Central memory CD8-positive, alpha-beta T cell (primary cell): ENCODE results near the gene SPATA4.
"Not testable (repeated sequence)": the region's sequence is repeated elsewhere in the genome, so short reads cannot be mapped to it uniquely, and the experiment has no call there.

Experiments used
- ATAC-seq: fragments of 150-1000 bp; cut with Tn5 transposase; replicated peaks from 2 replicates; pipeline ENCODE4 v1.10.0; 2022; ENCODE audit warnings: mild to moderate bottlenecking, moderate FRiP score, moderate number of reproducible peaks; ENCODE audit not compliant: poor library complexity, severe bottlenecking; ENCODE audit errors: extremely low read depth
- DNase-seq, 2 donors: peaks; one replicate each; pipeline ENCODE4 v3.0.0; 2021; ENCODE audit warnings: low spot score in 2 of 2
- H3K27ac Mint-ChIP-seq: one replicate; pipeline ENCODE4 v1.8.0; 2022; ENCODE audit warnings: low read depth, mild to moderate bottlenecking, moderate library complexity, mixed read lengths
- H3K27me3 Mint-ChIP-seq: one replicate; pipeline ENCODE4 v1.8.0; 2022; ENCODE audit warnings: mixed read lengths
- H3K36me3 Mint-ChIP-seq: one replicate; pipeline ENCODE4 v1.8.0; 2022; ENCODE audit warnings: mild to moderate bottlenecking, moderate library complexity, mixed read lengths; ENCODE audit not compliant: insufficient read depth
- H3K4me1 Mint-ChIP-seq: one replicate; pipeline ENCODE4 v1.8.0; 2022; ENCODE audit warnings: mixed read lengths
- H3K4me3 Mint-ChIP-seq: one replicate; pipeline ENCODE4 v1.8.0; 2022; ENCODE audit warnings: mild to moderate bottlenecking, moderate library complexity, mixed read lengths
- H3K9me3 Mint-ChIP-seq: one replicate; pipeline ENCODE4 v1.8.0; 2022; ENCODE audit warnings: mixed read lengths

SPATA4 gene

DNA sequence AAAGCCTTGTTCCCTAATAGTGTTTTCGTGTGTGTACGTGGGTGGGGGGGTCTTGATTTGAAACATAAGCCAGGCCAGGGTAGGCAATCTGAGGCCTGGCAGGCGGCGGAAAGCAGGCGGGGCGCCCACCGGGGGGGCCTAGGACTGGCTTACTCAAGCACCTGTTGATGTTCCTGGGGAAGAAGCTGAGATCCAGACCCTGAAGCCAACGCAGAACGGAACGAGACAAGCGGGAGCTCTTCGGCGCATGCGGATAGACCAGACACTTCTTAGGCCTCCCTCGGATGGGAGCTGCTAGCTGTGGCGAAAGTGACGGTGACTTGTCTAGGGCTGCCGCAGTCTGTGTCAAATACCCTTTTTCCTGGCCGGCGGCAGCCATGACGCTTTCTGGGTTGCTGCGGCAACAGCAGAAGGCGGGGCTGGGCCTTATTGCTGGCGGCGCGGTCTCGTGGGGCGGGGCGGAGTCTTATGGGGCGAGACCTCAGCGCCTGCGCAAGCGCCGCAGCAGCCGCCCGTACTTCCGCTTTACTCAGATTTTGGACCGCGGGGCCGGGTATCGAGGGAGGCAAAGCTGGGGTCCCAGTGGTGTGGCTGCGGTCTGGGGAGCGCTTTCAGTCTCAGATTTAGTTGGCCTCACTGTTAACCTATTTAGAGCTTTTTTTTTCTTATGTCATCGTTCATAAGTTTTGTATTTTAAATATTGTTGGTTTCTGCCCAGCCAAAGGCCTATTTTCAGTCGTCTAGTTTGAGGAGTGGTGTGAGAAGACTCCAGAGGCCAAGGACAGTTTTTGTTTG is at the start of gene SPATA4:
Gene SPATA4 (minus strand): TSS at position 402 of the 795 bp plus-strand sequence. CDS start 23 bp downstream, at position 379.
- peak; percentile 87 to 90 for DNase-seq
- peak within 1 kb of the TSS; percentile 83 for H3K4me3 Mint-ChIP-seq
- peaks cover 12% of the 10 kb centered on the region for H3K4me1 Mint-ChIP-seq
- peak; percentile 91 for ATAC-seq
- peaks cover 37% of the 10 kb centered on the region for H3K27me3 Mint-ChIP-seq
- H3K36me3 Mint-ChIP-seq: peaks cover 3% of the 10 kb centered on the region
- no peaks in the 10 kb centered on the region for H3K9me3 Mint-ChIP-seq
- peak within 1 kb of the TSS; percentile 98 for H3K27ac Mint-ChIP-seq

DNA sequence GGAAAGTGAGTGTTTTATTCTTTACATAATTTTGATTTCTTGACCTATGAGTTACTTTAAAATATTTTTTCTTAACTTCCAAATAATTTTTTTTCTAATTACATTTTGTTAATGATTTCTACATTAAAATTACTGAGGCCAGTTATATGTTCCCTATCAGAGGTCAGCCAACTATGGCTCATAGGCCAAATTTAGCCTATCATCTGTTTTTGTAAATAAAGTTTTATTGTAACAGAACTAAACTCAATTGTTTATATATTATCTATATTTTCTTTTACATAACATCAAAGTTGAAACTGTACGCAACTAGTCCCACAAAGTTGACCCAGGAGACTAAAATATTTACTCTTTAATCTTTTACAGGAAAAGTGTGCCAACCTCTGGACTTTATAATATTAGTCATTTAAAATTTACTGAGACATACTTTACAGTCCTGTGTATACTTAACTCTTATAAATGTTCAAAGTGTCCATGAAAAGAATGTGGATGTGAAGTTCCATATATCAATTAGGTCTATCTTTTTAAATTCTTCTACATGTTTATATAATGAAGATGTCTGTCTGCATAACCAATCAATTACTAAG is 47.5 kb upstream of the SPATA4 start:
- peaks cover 27% of the 10 kb centered on the region for H3K27me3 Mint-ChIP-seq
- ATAC-seq: no peak
- H3K36me3 Mint-ChIP-seq: peaks cover 1% of the 10 kb centered on the region
- no peaks in the 10 kb centered on the region for H3K4me1 Mint-ChIP-seq
- no peak overlapping the region for H3K4me3 Mint-ChIP-seq
- no peak for DNase-seq
- no peak overlapping the region for H3K27ac Mint-ChIP-seq
- no peaks in the 10 kb centered on the region for H3K9me3 Mint-ChIP-seq

DNA sequence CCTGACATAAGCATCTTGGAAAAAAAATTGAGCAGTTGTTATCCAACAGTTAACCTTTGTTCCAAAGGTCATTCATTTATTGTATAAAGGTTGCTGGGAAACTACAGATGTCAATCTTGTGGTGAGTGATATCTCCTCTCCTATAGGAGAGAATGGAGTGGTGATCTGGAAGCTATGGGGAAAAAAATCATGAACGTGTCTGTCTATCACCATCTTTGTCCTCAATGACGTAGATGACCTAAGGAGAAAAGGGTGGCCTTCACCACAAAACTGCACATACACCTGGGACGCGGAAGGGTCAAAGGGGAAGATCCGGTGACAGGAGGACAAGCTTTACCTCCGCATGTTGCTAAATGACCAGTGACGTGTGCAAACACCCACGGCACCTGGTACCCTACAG is 46.3 kb upstream of the SPATA4 start:
- H3K4me1 Mint-ChIP-seq: no peaks in the 10 kb centered on the region
- no peaks in the 10 kb centered on the region for H3K9me3 Mint-ChIP-seq
- H3K4me3 Mint-ChIP-seq: no peak overlapping the region
- H3K27ac Mint-ChIP-seq: no peak overlapping the region
- DNase-seq (no peak), ATAC-seq (no peak)
- H3K27me3 Mint-ChIP-seq: peaks cover 30% of the 10 kb centered on the region
- H3K36me3 Mint-ChIP-seq: peaks cover 1% of the 10 kb centered on the region

DNA sequence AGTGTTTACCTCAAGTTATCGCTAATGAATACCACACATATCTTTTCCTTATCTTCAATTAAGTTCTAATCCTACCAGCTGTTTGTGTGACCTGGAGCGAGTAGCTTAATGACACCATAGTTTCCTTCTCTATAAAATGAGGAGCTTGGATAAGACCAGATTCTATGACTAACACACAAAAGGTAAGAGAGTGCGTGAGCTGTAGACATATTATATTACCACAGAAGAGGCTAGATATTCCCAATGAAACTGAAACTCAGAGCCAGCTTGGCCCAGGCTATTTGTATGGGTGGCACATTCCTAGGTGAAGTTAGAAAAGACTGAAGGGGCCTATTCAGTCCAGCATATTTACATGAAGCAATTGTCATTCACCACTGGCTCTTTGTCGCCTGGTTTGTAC is 43.4 kb upstream of the SPATA4 start:
- no peak for DNase-seq
- Mint-ChIP-seq H3K9me3 (no peaks in the 10 kb centered on the region), H3K27ac (no peak overlapping the region), H3K27me3 (peaks cover 33% of the 10 kb centered on the region), H3K4me1 (no peaks in the 10 kb centered on the region), H3K36me3 (peaks cover 1% of the 10 kb centered on the region), H3K4me3 (no peak overlapping the region)
- no peak for ATAC-seq

GRCh38 chr4:176238157-176238610 is 42.8 kb upstream of the SPATA4 start:
- Mint-ChIP-seq H3K27ac (no peak overlapping the region), H3K27me3 (peaks cover 39% of the 10 kb centered on the region), H3K9me3 (no peaks in the 10 kb centered on the region), H3K36me3 (peaks cover 1% of the 10 kb centered on the region), H3K4me3 (no peak overlapping the region), H3K4me1 (no peaks in the 10 kb centered on the region)
- ATAC-seq (no peak), DNase-seq (no peak)

DNA sequence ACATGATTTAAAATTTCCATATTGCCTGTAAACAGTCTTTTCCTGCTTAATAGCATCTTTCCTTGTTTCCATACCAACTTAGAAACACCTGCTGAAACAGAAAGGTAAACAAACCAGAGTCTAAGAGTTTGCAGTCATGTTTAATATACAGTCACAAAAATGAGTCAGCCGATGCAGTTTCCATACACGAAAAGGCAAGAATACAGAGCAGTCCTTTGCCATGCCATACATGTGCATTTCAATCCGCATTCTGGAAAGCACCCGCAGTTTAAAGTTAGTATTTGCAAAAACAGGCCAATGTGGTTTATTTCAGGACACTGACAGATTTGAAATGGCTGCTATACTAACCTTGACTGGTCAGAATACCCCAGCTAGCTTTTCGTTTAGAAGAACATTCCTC is 41.6 kb upstream of the SPATA4 start:
- ATAC-seq (no peak), DNase-seq (no peak)
- Mint-ChIP-seq H3K4me1 (no peaks in the 10 kb centered on the region), H3K4me3 (no peak overlapping the region), H3K36me3 (peaks cover 1% of the 10 kb centered on the region), H3K9me3 (no peaks in the 10 kb centered on the region), H3K27me3 (peaks cover 51% of the 10 kb centered on the region), H3K27ac (no peak overlapping the region)

GRCh38 chr4:176230836-176231235 is 35.5 kb upstream of the SPATA4 start:
- ATAC-seq: no peak
- Mint-ChIP-seq H3K4me3 (no peak overlapping the region), H3K4me1 (no peaks in the 10 kb centered on the region)

DNA sequence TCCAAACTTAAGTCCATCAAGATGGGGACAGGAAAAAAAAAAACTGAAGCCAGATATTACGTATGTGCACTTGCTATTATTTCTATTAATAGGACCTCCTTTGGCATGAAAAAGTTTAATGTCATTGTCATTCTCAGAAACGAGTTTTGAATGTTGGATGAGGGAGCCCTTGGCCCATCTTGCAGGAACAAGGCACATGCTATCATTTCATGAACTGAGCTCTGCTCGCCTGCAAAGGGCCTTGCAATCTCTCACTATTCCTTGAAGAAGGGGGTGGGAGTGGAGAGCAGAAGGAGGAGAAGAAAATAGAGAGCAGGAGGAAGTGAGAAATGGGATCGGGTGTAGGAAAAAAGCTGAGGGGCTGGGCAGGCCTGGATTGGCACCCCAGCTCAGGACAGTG is 34.3 kb upstream of the SPATA4 start:
- H3K9me3 Mint-ChIP-seq: no peaks in the 10 kb centered on the region
- DNase-seq (no peak), ATAC-seq (no peak)
- no peaks in the 10 kb centered on the region for H3K4me1 Mint-ChIP-seq
- no peak overlapping the region for H3K4me3 Mint-ChIP-seq
- H3K36me3 Mint-ChIP-seq: peaks cover 2% of the 10 kb centered on the region
- H3K27me3 Mint-ChIP-seq: peaks cover 64% of the 10 kb centered on the region
- no peak overlapping the region for H3K27ac Mint-ChIP-seq

More at GRCh38 chr4:176230836-176231235, 35.5 kb upstream of the SPATA4 start:
- Mint-ChIP-seq H3K27ac (no peak overlapping the region), H3K27me3 (peaks cover 62% of the 10 kb centered on the region), H3K9me3 (no peaks in the 10 kb centered on the region), H3K36me3 (peaks cover 2% of the 10 kb centered on the region)
- no peak for DNase-seq

GRCh38 chr4:176226736-176227135 is 31.4 kb upstream of the SPATA4 start:
- H3K36me3 Mint-ChIP-seq: peaks cover 2% of the 10 kb centered on the region
- no peaks in the 10 kb centered on the region for H3K9me3 Mint-ChIP-seq
- H3K27ac Mint-ChIP-seq: no peak overlapping the region
- ATAC-seq (no peak), DNase-seq (no peak)
- H3K4me1 Mint-ChIP-seq: no peaks in the 10 kb centered on the region
- no peak overlapping the region for H3K4me3 Mint-ChIP-seq
- peaks cover 38% of the 10 kb centered on the region for H3K27me3 Mint-ChIP-seq

- ATAC-seq: no peak
- Mint-ChIP-seq H3K4me3 (no peak overlapping the region), H3K27ac (no peak overlapping the region), H3K36me3 (peaks cover 2% of the 10 kb centered on the region), H3K9me3 (no peaks in the 10 kb centered on the region), H3K4me1 (no peaks in the 10 kb centered on the region), H3K27me3 (peaks cover 48% of the 10 kb centered on the region)
- no peak for DNase-seq
These were observed 28.2 kb upstream of the SPATA4 start for GRCh38 chr4:176223561-176223960.

DNA sequence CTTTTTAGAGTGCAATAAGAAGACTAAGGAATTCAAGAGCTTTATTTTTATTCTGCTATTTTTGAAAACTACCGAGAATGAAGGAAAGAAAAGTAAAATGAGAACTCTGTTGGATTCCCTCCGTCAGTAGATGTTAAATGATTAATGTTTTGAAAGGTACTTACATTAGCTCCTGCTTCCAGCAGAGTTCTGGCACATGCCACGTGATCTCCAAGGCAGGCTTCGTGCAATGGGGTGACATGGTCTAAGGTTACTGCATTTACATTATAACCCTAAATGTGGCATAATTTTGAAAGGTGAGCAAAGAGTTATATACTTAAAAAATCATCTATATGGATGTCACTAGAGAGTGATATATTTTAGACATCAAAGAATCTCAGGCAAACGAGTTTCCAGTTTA is 26.8 kb upstream of the SPATA4 start:
- H3K9me3 Mint-ChIP-seq: no peaks in the 10 kb centered on the region
- no peak overlapping the region for H3K4me3 Mint-ChIP-seq
- no peak for DNase-seq
- H3K36me3 Mint-ChIP-seq: peaks cover 2% of the 10 kb centered on the region
- peaks cover 37% of the 10 kb centered on the region for H3K27me3 Mint-ChIP-seq
- H3K27ac Mint-ChIP-seq: no peak overlapping the region
- ATAC-seq: no peak
- H3K4me1 Mint-ChIP-seq: no peaks in the 10 kb centered on the region

- H3K9me3 Mint-ChIP-seq: no peaks in the 10 kb centered on the region
- H3K27ac Mint-ChIP-seq: no peak overlapping the region
- ATAC-seq (no peak), DNase-seq (no peak)
- H3K27me3 Mint-ChIP-seq: peaks cover 20% of the 10 kb centered on the region
- no peak overlapping the region for H3K4me3 Mint-ChIP-seq
- H3K36me3 Mint-ChIP-seq: no peaks in the 10 kb centered on the region
- no peaks in the 10 kb centered on the region for H3K4me1 Mint-ChIP-seq
These were observed 22.1 kb upstream of the SPATA4 start for GRCh38 chr4:176217510-176217909.

- not testable (repeated sequence) for H3K4me3 Mint-ChIP-seq, DNase-seq, H3K9me3 Mint-ChIP-seq, H3K4me1 Mint-ChIP-seq, ATAC-seq, H3K27ac Mint-ChIP-seq, H3K36me3 Mint-ChIP-seq
- peaks cover 24% of the 10 kb centered on the region for H3K27me3 Mint-ChIP-seq
These were observed 17.0 kb upstream of the SPATA4 start for GRCh38 chr4:176212351-176212750.
